Stimulated activated naive CD4-positive, alpha-beta T cell (primary cell): ENCODE results near the gene TMEM88.
"Not testable (repeated sequence)": the region's sequence is repeated elsewhere in the genome, so short reads cannot be mapped to it uniquely, and the experiment has no call there.

Experiments used
- DNase-seq, 6 experiments: peaks; one replicate each; lab custom pipeline; 2025; lab: John Stamatoyannopoulos, UW

Gene TMEM88

DNA sequence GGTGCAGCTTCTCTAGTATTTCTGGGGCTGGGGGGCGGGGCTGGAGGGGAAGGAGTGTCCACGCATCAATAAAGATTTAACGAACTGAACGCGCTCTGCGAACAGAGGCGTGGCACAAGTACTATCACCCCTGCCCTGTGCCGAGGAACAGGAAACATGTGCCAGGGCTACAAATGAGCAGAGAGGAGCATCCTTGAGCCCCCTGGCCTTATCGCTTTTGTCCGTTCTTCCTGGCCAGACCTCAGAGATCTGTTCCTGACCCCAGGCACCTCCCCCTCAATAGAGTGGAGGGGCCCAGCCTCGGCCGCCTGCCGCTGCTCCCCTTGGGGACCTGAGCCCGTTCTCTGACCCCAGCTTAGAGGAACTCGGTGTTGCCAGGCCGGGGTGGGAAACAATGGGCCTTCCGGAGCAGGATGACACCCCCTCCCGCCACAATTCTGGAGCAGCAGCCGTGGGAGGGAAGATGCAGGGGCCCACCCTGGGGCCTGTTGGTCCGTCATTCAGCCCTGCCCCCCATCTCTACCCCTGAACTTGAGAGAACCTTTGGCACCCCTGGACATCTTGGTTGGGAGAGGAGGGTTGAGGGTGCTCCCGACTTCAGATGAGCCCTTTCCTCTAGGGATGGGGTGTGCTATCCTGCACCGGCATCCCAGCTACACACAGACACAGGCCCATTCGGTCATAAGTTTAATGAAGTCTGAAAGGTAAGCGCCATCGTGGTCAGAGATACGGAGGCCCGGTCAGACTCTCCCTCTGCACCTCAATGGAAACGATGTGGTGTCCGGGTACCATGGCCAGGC is 1.3 kb downstream of the TMEM88 start:
- DNase-seq: peak in 2 of 6 experiments; percentile 34 to 54

DNA sequence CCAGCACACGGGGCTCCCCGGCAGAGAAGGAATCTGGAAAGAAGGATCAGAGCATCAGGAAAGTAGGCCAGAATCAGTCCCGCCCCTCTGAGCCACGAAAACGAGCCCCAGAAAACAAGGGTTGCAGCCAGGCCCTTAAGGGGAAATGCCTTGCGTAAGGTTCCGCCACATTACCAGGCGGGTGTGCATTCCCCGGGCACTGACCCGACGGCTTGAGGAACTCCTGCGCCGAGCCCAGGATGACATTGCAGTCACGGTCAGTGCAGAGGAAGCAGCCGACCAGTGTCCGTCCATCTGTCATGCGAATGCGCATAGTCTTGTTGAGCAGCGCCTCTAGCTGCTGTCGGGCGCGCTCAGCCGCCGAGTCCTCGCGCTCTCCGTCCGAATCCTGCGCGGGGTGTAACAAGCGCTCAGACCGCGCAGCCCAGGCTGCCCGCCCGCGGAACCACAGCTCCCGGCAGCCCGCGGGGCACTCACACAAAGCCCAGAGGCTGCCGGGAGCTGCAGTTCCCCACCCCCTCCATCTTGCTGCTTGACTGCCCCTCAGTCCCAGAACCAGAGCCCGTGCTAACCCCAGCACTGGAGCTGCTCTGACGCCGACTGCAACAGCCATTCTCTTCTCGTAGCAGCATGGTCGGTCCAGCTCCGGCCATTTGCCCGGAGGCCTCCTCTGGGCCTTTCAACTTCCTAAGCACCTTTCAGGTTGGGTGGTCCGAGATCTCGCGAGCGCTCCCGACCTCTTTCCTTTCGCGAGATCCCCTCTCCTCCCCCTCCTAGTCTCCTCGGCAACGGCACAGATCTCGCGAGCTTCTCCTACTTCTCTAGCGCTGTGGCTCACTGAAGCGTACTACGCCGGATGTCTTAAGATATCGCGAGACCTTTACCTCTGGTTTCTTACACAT is 2.2 kb downstream of the TMEM88 start, which contains the start of gene NAA38:
Gene NAA38, minus strand, starts transcription at position 749 of the 902 bp plus-strand sequence. Its CDS starts 96 bp downstream, at position 653.
- peak; percentile 91 to 99 (median 97) for DNase-seq

- DNase-seq: peak; percentile 80 to 99 (median 91)
Measured at GRCh38 chr17:7857713-7858521, 3.1 kb downstream of the TMEM88 start, which contains the start of gene CYB5D1. Gene CYB5D1 (plus strand): TSS chr17:7858003. CDS start chr17:7858135, 132 bp downstream.

GRCh38 chr17:7858522-7858810 is 3.6 kb downstream of the TMEM88 start:
- peak in 1 of 6 experiments; percentile 24 for DNase-seq

- no peak for DNase-seq
Measured at GRCh38 chr17:7859028-7859427, 4.2 kb downstream of the TMEM88 start.

- DNase-seq: peak in 4 of 6 experiments; percentile 27 to 50 (median 42)
Measured at GRCh38 chr17:7862692-7863437, 8.0 kb downstream of the TMEM88 start.

GRCh38 chr17:7864384-7864783 is 9.5 kb downstream of the TMEM88 start:
- DNase-seq: not testable (repeated sequence)

- no peak for DNase-seq
Measured at GRCh38 chr17:7864995-7865650, 10.3 kb downstream of the TMEM88 start.

DNA sequence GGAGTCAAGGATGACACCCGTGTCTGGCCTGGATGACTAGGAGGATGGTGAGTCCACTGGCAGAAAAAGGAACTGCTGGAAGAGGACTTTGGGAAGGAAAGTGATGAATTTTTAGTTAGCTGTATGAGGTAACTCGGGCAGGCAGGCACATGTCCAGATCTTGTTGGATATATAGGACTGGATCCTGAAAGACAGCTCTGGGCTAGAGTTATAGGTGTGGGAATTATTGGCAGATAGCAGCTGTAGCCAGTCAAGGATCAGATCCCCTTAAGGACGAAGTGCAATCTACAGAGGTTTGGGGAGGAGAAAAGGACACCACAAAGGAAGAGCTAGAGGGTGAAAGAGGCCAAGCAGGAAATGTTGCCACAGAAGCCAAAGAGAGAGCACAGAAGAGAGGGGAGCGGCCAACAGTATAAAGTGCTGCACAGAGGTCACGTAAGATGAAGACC is 13.0 kb downstream of the TMEM88 start:
- peak in 2 of 6 experiments; percentile 21 to 24 for DNase-seq

GRCh38 chr17:7873051-7873450 is 18.2 kb downstream of the TMEM88 start:
- no peak for DNase-seq

DNA sequence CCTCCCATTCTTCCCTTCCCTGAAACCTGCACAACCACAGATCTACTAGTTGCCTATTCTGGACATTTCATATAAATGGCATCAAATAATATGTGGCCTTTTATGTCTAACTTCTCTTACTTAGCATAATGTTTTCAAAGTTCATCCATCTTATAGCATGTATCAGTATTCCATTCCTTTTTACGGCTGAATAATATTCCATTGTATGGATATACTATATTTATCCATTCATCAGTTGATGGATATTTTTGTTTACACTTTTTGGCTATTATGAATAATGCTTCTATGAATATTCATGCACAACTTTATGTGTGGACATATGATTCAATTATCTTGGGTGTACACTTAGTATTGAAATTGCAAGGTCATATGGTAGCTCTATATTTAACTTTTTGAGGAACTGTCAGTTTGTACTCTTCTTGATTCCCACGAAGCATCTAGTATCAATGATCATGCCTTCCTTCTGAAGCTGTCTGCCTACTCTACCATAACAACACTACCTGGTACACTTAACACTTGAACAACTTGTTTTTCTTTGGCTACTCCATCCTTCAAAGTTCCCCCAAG is 21.0 kb downstream of the TMEM88 start:
- no peak for DNase-seq

GRCh38 chr17:7878234-7878633 is 23.4 kb downstream of the TMEM88 start:
- DNase-seq: no peak

DNA sequence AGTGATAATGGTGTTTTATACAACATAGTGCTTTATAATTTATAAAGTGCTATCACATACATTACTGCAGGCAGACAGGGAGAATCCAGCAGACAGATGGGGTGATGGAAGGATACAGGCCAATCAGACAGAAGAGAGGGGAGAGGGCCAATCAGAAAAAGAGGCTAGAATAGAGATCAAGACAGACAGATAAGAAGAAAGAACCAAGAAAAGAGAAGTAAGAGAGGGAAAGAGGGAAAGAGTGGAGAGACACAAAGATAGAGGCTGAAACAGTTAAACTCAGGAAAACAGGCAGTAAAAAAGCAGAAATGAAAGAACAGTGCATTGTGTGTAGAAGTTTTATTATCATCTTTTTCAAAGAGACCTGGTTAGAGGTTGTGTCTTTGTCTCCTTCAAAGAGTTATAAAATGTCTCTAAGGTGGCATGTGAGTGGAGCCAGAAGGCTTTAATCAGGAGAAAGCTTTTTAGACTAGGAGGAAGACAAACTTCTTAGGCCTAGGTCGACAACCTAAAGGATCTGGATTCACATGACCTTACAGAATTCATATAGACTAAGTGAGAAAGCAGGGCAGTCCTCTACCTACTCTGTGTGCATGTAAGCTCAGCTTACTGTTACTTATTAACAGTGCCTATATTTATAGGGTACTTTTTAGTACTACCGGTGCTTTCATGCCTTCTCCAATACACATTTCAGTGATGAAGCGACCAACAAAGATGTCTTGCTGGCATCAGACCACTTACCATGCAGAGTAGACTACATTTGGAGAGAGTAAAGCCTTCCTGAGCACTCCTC is 25.4 kb downstream of the TMEM88 start:
- DNase-seq: no peak

DNA sequence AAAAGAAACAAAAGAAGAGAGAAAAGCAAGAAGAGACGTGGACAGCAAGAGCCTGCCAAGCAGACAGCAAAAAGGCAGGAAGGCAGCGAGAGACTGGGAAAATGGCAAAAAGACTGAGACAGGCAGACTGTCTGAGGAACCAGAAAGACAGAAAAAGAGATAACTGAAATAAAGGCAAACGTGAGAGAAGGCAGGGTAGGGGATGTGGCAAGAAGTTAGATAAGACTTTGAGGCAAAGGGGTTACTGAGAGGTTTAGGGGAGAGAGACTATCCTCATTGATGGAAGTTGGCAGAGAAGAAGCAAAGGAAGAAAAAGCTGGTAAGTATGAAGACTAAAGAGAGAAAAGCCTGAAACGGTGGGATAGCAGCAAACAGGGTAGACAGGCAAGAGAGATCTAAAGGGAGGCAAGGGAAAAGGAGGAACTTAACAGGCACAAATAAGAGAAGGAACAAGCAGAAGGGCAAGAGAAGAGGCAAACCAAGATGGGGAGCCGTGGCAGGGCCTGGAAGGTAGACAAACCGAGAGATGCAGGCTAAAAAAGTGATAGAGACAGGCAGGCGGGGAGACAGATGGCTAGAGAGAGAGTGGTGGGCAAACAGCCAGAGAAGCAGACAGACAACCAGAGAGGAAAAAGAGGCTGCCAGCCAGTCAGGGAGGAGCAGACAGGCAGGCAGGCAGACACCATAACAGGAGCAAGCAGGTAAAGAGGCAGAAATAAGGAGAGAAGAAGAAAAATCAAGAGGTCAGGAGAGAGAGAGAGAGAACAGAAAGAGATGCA is 26.6 kb downstream of the TMEM88 start:
- no peak for DNase-seq

GRCh38 chr17:7882068-7882467 is 27.2 kb downstream of the TMEM88 start:
- DNase-seq: no peak

DNA sequence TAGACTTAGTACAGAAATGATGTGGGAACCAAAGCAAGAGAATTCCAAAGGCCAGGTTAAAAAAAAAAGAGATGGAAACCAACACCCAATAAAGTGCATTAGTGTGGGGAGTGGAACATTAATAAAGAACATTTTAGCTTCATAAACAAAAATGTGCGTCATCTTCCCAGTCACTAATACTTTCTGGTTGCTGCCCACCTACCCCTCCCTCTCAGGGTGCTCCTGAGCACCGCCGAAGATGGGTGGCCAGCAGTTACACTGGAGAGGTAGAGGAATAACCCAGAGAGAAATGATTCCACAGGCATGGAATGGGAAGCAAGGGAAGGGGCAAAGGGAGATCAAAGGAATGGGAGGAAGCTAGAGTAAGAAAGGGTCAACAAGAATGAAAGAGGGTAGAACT is 27.8 kb downstream of the TMEM88 start:
- DNase-seq: no peak

DNA sequence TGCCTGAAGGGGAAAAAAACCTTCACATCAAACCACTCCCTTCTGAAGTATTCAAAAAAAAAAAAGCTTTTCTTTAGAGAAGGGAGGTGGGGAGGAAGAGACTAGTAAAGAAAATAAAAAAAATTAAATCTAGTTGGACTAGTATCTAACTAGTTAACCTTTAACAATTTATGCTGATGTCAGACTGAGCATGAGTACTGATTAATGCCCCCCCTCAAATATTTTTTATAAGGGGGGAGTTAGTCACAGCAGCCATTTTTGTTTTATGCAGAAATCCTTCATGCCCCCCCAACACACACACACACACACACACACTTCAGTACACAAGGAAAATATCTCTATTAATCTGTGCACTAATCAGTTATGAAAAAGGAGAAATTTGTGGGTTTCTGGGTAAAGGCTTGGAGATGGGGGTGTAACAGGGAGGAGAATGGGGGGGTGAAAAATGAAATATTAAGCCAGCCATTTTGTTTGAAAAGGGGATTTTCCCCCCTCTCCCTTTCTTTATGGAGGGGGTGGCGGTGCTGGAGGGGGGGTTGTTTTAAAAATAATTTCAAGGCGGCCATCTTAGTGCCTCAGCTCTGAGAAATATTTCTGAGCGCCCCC is 29.0 kb downstream of the TMEM88 start:
- peak; percentile 30 to 60 (median 43) for DNase-seq
